IMR-90 (cell line): Measurements from ENCODE around the gene OSGEP.

Source experiments
- CEBPB ChIP-seq: IDR thresholded peaks from 2 replicates; pipeline ENCODE4 v1.6.1; 2012; ENCODE audit warnings: low read depth, low read length, improper control_type of control experiment
- CHD1 ChIP-seq: IDR thresholded peaks from 2 replicates; pipeline ENCODE4 v1.6.1; 2012; ENCODE audit warnings: low read depth, low read length, improper control_type of control experiment
- CTCF ChIP-seq: conservative IDR thresholded peaks from 2 replicates; pipeline ENCODE4 v1.5.1; 2012; ENCODE audit warnings: mild to moderate bottlenecking, low read depth, low read length, improper control_type of control experiment
- RFX5 ChIP-seq: IDR thresholded peaks from 2 replicates; pipeline ENCODE4 v1.8.0; 2012; ENCODE audit warnings: low read depth, mild to moderate bottlenecking, low read length, moderate library complexity

GRCh38 chr14:20477211-20477876 is 22.7 kb upstream of the OSGEP start:
- TF ChIP-seq CTCF (no peak), RFX5 (no peak), CHD1 (no peak), CEBPB (peak; percentile 30; the same call in 1 of the 2 replicates)
